ENCODE results near the gene DPYSL4.

Gene DPYSL4

GRCh38 chr10:132228616-132229015, 41.9 kb downstream of the DPYSL4 start:
- DNase-seq (ENCODE audit: low read depth), result no peak

DNA sequence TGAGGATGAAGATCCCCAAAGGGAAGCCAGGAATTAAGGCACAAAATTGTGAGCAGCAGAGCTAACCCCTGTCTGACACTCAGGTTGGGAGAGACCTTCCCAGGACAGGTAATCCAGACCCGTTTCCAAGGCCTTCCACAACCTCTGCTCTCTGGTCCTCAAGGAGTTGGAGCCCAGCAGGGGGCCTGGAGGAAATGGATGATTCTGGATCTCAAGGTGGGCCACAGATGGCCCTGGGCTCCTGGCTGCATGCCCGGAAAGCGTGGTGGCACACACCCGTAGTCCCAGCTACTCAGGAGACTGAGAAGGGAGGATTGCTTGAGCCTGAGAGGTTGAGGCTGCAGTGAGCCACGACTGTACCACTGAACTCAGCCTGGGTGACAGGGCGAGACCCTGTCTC, 42.3 kb downstream of the DPYSL4 start:
- DNase-seq (ENCODE audit: low read depth), result no peak

DNA sequence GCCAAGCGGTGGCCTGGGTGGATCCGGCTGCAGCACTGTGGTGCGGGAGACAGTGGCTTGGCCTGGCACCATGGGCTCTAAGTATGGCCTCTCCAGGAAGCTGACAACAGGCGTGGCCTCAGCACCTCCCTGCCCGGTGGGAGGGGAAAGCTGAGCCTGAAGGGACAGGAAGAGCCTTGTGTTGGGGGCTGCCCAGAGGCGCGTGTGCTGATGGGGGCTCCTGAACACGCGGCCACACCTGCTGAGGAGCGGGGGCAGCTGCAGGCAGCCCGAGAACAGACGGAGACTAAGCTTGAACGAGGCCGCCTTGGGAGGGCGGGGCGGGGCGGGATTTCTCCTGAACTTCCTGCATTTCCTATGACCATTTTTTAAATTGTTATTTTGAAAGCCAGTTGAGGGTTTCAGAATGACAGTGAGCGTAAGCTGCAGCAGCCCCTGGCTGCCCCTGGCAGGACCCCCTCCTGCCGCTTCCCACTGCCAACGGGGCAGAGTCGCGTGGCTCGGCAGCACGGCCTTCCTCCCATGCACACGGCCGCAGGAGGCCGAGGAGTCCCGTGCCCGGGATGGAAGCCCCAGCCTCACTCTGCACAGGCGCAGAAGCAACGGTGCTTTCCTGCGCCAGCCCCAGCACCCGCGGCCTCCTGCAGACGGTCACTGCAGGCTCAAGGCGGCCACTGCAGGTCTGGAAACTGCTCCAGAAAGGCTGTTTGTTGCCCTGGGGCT, 43.2 kb downstream of the DPYSL4 start:
- DNase-seq (ENCODE audit: low read depth), result peak; percentile 26

- no peak for DNase-seq (ENCODE audit: low read depth)
Observed at GRCh38 chr10:132230557-132231210, 43.9 kb downstream of the DPYSL4 start.

GRCh38 chr10:132231656-132232022, 44.9 kb downstream of the DPYSL4 start:
- DNase-seq (ENCODE audit: low read depth), result no peak

DNA sequence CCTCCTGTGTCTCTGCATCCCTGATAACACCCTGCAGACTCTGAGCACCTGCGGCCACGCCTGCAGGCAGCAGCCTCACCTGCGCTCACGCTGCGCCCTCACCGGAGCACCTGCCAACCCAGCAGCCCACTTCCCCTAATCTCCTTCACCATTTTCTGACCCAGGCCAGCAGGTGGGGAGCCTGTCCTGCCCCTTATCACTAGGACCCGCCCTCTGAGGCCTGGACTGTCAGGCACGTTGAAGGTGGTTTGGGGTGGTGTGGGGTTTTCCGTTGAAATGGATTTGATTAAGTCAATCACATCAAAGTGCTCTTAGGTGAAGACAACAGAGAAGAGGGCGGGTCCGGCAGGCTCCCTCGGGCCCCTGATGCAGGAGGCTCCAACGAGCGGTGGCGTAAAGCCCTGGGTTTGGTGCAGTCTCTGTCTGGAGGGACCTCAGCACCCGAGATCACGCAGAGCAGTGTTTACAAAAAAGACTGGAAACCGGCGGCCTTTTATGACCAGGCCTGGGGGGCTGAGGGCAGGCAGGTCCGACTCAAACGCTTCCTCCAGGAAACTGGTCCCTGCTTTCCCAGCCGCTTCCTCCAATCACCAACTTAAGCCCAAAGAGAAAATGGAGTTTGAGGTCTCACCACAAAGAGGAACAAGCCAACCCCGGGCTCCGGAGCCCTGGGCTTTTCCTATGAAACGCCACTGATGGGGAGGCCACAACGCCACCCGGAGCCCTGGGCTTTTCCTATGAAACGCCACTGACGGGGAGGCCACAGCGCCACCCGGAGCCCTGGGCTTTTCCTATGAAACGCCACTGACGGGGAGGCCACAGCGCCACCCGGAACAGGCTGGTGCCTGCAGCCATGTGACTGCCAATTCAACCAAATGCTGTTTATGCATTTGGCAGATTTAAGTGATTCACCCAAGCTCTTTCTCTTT, 45.5 kb downstream of the DPYSL4 start:
- DNase-seq (ENCODE audit: low read depth), result no peak

- DNase-seq (ENCODE audit: low read depth), result no peak
Observed at GRCh38 chr10:132232981-132233380, 46.2 kb downstream of the DPYSL4 start.

GRCh38 chr10:132233501-132234085, 46.8 kb downstream of the DPYSL4 start:
- no peak for DNase-seq (ENCODE audit: low read depth)

DNA sequence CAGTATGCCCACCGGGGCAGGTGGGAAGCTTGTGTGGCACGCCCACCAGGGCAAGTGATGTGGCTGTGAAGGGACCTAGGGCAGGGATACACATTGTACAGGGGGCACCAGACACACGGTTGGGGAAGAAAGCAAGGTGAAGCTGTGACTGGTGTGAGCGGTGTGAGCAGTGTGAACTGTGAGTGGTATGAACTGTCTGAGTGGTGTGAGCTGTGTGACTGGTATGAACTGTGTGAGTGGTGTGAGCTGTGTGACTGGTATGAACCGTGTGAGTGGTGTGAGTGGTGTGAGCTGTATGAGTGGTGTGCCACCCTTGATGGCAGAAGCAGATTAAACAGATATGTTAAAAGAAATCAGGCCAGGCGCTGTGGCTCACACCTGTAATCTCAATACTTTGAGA, 48.1 kb downstream of the DPYSL4 start:
- no peak for DNase-seq (ENCODE audit: low read depth)

- no peak for DNase-seq (ENCODE audit: low read depth)
Observed at GRCh38 chr10:132236161-132236560, 49.4 kb downstream of the DPYSL4 start.

DNA sequence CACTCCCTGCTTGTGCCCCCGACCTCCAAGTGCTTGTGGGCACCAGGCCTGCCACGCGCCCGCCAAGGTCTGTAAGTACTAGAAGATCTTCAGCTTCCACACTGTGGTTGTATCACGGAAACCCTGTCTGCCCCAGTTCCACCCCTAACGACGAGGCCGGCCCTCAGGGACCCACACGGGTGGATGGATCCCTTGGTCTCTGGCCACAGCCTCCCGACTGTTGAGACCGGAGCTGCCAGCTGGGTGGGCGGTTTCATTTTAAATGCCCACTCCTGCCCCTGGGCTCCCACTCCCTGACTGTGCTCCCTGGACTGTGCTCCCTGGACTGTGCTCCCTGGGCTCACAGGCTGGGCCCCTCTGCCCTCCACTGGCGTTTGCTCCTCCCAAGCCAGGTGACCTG, 50.1 kb downstream of the DPYSL4 start:
- DNase-seq (ENCODE audit: low read depth), result no peak

DNA sequence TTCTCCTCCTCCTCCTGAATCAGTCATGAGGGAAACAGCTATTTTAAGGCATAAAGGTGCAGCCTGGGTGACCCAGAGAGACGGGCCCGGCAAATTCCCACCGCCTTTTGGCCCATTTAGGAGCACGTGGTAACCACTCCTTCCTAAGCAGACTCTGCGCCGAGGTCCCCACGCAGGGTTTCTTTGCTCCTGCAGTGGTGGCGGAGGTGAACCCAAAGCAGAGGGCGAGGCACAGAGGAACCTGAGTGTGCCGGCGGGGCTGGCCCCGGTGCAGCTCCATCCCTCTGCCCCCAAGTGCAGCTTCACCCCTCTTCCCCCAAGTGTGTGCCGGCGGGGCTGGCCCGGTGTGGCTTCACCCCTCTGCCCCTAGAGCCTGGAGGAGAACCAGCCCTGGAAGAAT, 50.6 kb downstream of the DPYSL4 start:
- no peak for DNase-seq (ENCODE audit: low read depth)

DNA sequence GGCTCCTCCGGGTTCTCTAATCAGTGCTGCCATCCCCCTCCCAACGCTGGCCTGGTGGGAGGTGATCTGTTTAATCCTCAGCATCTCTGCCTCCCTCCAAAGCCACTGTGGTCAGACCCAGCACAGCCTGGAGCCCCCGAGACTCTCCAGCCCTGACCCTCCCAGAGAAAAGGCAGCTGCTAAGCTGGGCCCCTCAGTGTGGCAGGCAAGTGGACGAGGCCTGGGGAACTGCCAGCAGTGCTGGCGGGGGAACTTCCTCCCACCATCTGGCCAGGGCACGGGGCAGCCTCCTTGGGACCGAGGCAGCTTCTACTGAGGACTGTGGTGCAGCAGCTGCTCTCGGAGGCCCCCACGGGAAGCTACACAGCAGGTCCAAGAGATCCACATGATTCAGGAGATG, 51.1 kb downstream of the DPYSL4 start:
- DNase-seq (ENCODE audit: low read depth), result no peak

- DNase-seq (ENCODE audit: low read depth), result no peak
Observed at GRCh38 chr10:132238371-132239125, 51.8 kb downstream of the DPYSL4 start.

GRCh38 chr10:132239126-132240031, 52.6 kb downstream of the DPYSL4 start:
- no peak for DNase-seq (ENCODE audit: low read depth)

DNA sequence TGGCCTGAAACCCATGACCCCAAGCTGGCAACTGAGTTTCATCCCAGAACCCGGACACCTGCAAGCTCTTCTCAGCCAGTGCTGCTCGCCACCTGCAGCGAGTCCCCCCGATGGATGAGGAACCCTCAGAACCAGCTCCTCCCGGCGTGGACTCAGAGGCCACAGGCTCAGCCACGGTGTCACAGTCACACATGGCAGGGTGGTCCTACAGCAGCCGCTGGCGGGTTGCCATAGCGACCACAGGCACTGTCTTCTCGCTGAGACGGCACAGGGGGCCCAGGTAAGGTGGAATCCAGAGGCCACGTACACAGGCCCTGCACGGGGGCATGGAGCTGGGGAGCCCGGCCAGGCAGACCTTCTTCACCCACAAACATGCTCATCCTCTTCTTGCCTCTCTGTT, 53.4 kb downstream of the DPYSL4 start:
- DNase-seq (ENCODE audit: low read depth), result no peak

GRCh38 chr10:132240581-132240980, 53.8 kb downstream of the DPYSL4 start:
- DNase-seq (ENCODE audit: low read depth), result no peak

- DNase-seq (ENCODE audit: low read depth), result no peak
Observed at GRCh38 chr10:132241086-132241485, 54.3 kb downstream of the DPYSL4 start.

GRCh38 chr10:132241496-132241895, 54.7 kb downstream of the DPYSL4 start:
- no peak for DNase-seq (ENCODE audit: low read depth)

- no peak for DNase-seq (ENCODE audit: low read depth)
Observed at GRCh38 chr10:132242103-132242840, 55.5 kb downstream of the DPYSL4 start.

Measured in iris pigment epithelial cell (primary cell).